H9 (cell line): ENCODE data around the gene NBEA. TPM values are rescaled to one million over a fixed set of nuclear protein-coding genes. Genes with fewer than 3 reads are reported as not detected.

ENCODE experiments used
- DNase-seq: peaks from one replicate; pipeline ENCODE4 v3.0.0-alpha.2; 2017
- H2AFZ ChIP-seq: one replicate; pipeline ENCODE4 v1.6.1; 2013; ENCODE audit warnings: mild to moderate bottlenecking, low read length, control low read depth, moderate library complexity
- H2AK5ac ChIP-seq: 2 replicates; pipeline ENCODE4 v1.6.1; 2013; ENCODE audit warnings: low read length, control low read depth, mixed read lengths; ENCODE audit not compliant: insufficient read length
- H2BK120ac ChIP-seq: one replicate; pipeline ENCODE4 v1.6.1; 2013; ENCODE audit warnings: low read depth, mild to moderate bottlenecking, low read length, control low read depth, inconsistent platforms; ENCODE audit not compliant: poor library complexity, severe bottlenecking
- H2BK12ac ChIP-seq: 2 replicates; pipeline ENCODE4 v1.6.1; 2013; ENCODE audit warnings: low read length, control low read depth, mixed read lengths, low read depth; ENCODE audit not compliant: insufficient read length
- H2BK15ac ChIP-seq: 2 replicates; pipeline ENCODE4 v1.6.1; 2013; ENCODE audit warnings: low read depth, low read length, control low read depth
- H2BK20ac ChIP-seq: one replicate; pipeline ENCODE4 v1.6.1; 2013; ENCODE audit warnings: low read depth, mild to moderate bottlenecking, low read length, control low read depth, inconsistent platforms; ENCODE audit not compliant: poor library complexity, severe bottlenecking
- H2BK5ac ChIP-seq: 2 replicates; pipeline ENCODE4 v1.6.1; 2013; ENCODE audit warnings: low read length, control low read depth, mixed read lengths; ENCODE audit not compliant: insufficient read length
- H3K14ac ChIP-seq: 2 replicates; pipeline ENCODE4 v1.6.1; 2013; ENCODE audit warnings: low read length, control low read depth; ENCODE audit not compliant: insufficient read depth
- H3K18ac ChIP-seq: 2 replicates; pipeline ENCODE4 v1.6.1; 2013; ENCODE audit warnings: low read depth, mild to moderate bottlenecking, mixed read lengths, low read length, control low read depth; ENCODE audit not compliant: insufficient read length
- H3K23ac ChIP-seq: 2 replicates; pipeline ENCODE4 v1.6.1; 2013; ENCODE audit warnings: low read length, control low read depth, mixed read lengths, low read depth; ENCODE audit not compliant: insufficient read length
- H3K23me2 ChIP-seq: 2 replicates; pipeline ENCODE4 v1.6.1; 2013; ENCODE audit warnings: low read depth, mild to moderate bottlenecking, mixed read lengths, low read length, control low read depth; ENCODE audit not compliant: insufficient read length, poor library complexity, severe bottlenecking
- H3K27ac ChIP-seq: 2 replicates; pipeline ENCODE4 v1.5.1; 2013; ENCODE audit warnings: low read length, control low read depth, mixed read lengths, low read depth; ENCODE audit not compliant: insufficient read length
- H3K27me3 ChIP-seq: 2 replicates; pipeline ENCODE4 v1.6.1; 2013; ENCODE audit warnings: low read length, control low read depth, inconsistent platforms; ENCODE audit not compliant: insufficient read depth
- H3K4ac ChIP-seq: 2 replicates; pipeline ENCODE4 v1.6.1; 2013; ENCODE audit warnings: low read depth, mild to moderate bottlenecking, control low read depth, inconsistent platforms, low read length, moderate library complexity
- H3K4me1 ChIP-seq: 2 replicates; pipeline ENCODE4 v1.6.1; 2013; ENCODE audit warnings: low read length, control low read depth, inconsistent platforms; ENCODE audit not compliant: insufficient read depth
- H3K4me2 ChIP-seq: 2 replicates; pipeline ENCODE4 v1.6.1; 2013; ENCODE audit warnings: low read length, control low read depth, mixed read lengths; ENCODE audit not compliant: insufficient read length, insufficient read depth
- H3K56ac ChIP-seq: 2 replicates; pipeline ENCODE4 v1.6.1; 2013; ENCODE audit warnings: low read depth, mild to moderate bottlenecking, mixed read lengths, low read length, control low read depth; ENCODE audit not compliant: insufficient read length
- H3K79me1 ChIP-seq: 2 replicates; pipeline ENCODE4 v1.6.1; 2013; ENCODE audit warnings: low read depth, mild to moderate bottlenecking, moderate library complexity, low read length, control low read depth, inconsistent platforms; ENCODE audit not compliant: insufficient read depth, poor library complexity, severe bottlenecking
- H3K79me2 ChIP-seq: 2 replicates; pipeline ENCODE4 v1.6.1; 2013; ENCODE audit warnings: low read length, control low read depth, inconsistent platforms; ENCODE audit not compliant: insufficient read depth
- H3K9ac ChIP-seq: 2 replicates; pipeline ENCODE4 v1.6.1; 2013; ENCODE audit warnings: low read length, control low read depth, mixed read lengths; ENCODE audit not compliant: insufficient read length; ENCODE audit errors: extremely low read depth
- H3K9me3 ChIP-seq: one replicate; pipeline ENCODE4 v1.6.1; 2013; ENCODE audit warnings: low read depth, low read length, inconsistent platforms; ENCODE audit not compliant: control insufficient read depth
- H3T11ph ChIP-seq: one replicate; pipeline ENCODE4 v1.6.1; 2013; ENCODE audit warnings: mild to moderate bottlenecking, low read length, control low read depth, inconsistent platforms
- H4K20me1 ChIP-seq: one replicate; pipeline ENCODE4 v1.6.1; 2013; ENCODE audit not compliant: control insufficient read depth, insufficient read length, insufficient read depth
- H4K5ac ChIP-seq: 2 replicates; pipeline ENCODE4 v1.6.1; 2013; ENCODE audit warnings: low read depth, mild to moderate bottlenecking, mixed read lengths, low read length, control low read depth; ENCODE audit not compliant: insufficient read length
- H4K8ac ChIP-seq: replicated peaks from 2 replicates; pipeline ENCODE4 v1.6.1; 2013; ENCODE audit warnings: low read length, control low read depth, mixed read lengths, low read depth; ENCODE audit not compliant: insufficient read length
- H4K91ac ChIP-seq: 2 replicates; pipeline ENCODE4 v1.6.1; 2013; ENCODE audit warnings: low read depth, mild to moderate bottlenecking, moderate library complexity, mixed read lengths, low read length, control low read depth; ENCODE audit not compliant: insufficient read length
- H3K27ac Mint-ChIP-seq, 3 experiments: 2 replicates in 2 of 3; 3 replicates in 1 of 3; pipeline ENCODE4 v1.8.0; 2020 to 2021; ENCODE audit warnings: mixed read lengths in 3 of 3, mild to moderate bottlenecking in 1 of 3, moderate library complexity in 1 of 3
- H3K27me3 Mint-ChIP-seq: 2 replicates; pipeline ENCODE4 v1.8.0; 2021; ENCODE audit warnings: low read depth, mild to moderate bottlenecking, moderate library complexity, mixed read lengths
- H3K36me3 Mint-ChIP-seq, 3 experiments: 2 replicates in 2 of 3; 3 replicates in 1 of 3; pipeline ENCODE4 v1.8.0; 2020 to 2021; ENCODE audit warnings: low read depth in 3 of 3, mixed read lengths in 3 of 3; ENCODE audit not compliant: insufficient read depth in 1 of 3
- H3K4me1 Mint-ChIP-seq, 2 experiments: 2 replicates each; pipeline ENCODE4 v1.8.0; 2020; ENCODE audit warnings: mixed read lengths in 2 of 2
- H3K4me3 Mint-ChIP-seq, 2 experiments: 2 replicates in 1 of 2; 3 replicates in 1 of 2; pipeline ENCODE4 v1.8.0; 2020 to 2021; ENCODE audit warnings: mild to moderate bottlenecking in 2 of 2, mixed read lengths in 2 of 2, moderate library complexity in 1 of 2
- H3K9me3 Mint-ChIP-seq, 2 experiments: 2 replicates in 1 of 2; 3 replicates in 1 of 2; pipeline ENCODE4 v1.8.0; 2020; ENCODE audit warnings: mild to moderate bottlenecking in 2 of 2, mixed read lengths in 2 of 2, moderate library complexity in 1 of 2
- CTCF ChIP-seq: fragments of 200-600 bp; sonication (generic); conservative IDR thresholded peaks from 3 replicates; pipeline ENCODE4 v1.8.0; 2021; ENCODE audit warnings: antibody characterized with exemption, mild to moderate bottlenecking
- WGBS: extraction: QIAGEN DNeasy Blood & Tissue Kit; methylation state at CpG from one replicate; pipeline ENCODE4 v1.1.7; 2013; ENCODE audit warnings: missing lambda C conversion rate, low lambda C conversion rate, mixed read lengths; ENCODE audit not compliant: insufficient read length; ENCODE audit errors: extremely low coverage; 5-methylcytosine and 5-hydroxymethylcytosine counted together
- total RNA-seq: library from RNA; stranded (reverse); gene quantifications from 2 replicates; pipeline ENCODE4 v1.2.1, GENCODE V29; 2021

The NBEA gene
- total RNA-seq, 1 experiment from 2014 or later = 17.3 TPM

GRCh38 chr13:35524171-35524570 lies 582.1 kb downstream of the NBEA start:
- TF ChIP-seq CTCF = no peak
- no peak overlapping the region for H4K8ac ChIP-seq
- no peaks in the 10 kb centered on the region for H3K79me2 ChIP-seq
- no peaks in the 10 kb centered on the region for H3K23me2 ChIP-seq
- H3K4me1 ChIP-seq = no peaks in the 10 kb centered on the region
- no peak overlapping the region for H3T11ph ChIP-seq
- no peak overlapping the region for H2AK5ac ChIP-seq
- WGBS = no CpG with 5 or more reads among the region's 3 CpGs
- no peak overlapping the region for H2BK20ac ChIP-seq
- H2BK120ac ChIP-seq = no peak overlapping the region
- H3K9ac ChIP-seq = no peak overlapping the region
- H3K9me3 Mint-ChIP-seq = peaks cover 0 to 3% of the 10 kb centered on the region in 2 experiments; a peak in 2 of 5 replicates
- H3K9me3 ChIP-seq = no peaks in the 10 kb centered on the region
- no peak overlapping the region for H4K5ac ChIP-seq
- no peak overlapping the region for H4K91ac ChIP-seq
- H3K79me1 ChIP-seq = no peaks in the 10 kb centered on the region
- no peaks in the 10 kb centered on the region for H3K27me3 ChIP-seq
- H2AFZ ChIP-seq = no peak overlapping the region
- no peak overlapping the region for H3K18ac ChIP-seq
- H3K4me3 Mint-ChIP-seq = no peak overlapping the region
- no peak overlapping the region for H2BK15ac ChIP-seq
- no peak overlapping the region for H3K27ac Mint-ChIP-seq
- H3K27me3 Mint-ChIP-seq = no peaks in the 10 kb centered on the region
- H3K4me1 Mint-ChIP-seq = no peaks in the 10 kb centered on the region
- H3K4me2 ChIP-seq = no peak overlapping the region
- H3K4ac ChIP-seq = no peak overlapping the region
- no peak overlapping the region for H3K14ac ChIP-seq
- no peak overlapping the region for H3K27ac ChIP-seq
- no peak overlapping the region for H2BK5ac ChIP-seq
- no peaks in the 10 kb centered on the region for H4K20me1 ChIP-seq
- H2BK12ac ChIP-seq = no peak overlapping the region
- no peak overlapping the region for H3K56ac ChIP-seq
- H3K23ac ChIP-seq = no peak overlapping the region
- no peak for DNase-seq
- peaks cover 0 to 6% (median 4%) of the 10 kb centered on the region in 3 experiments; a peak in 4 of 7 replicates for H3K36me3 Mint-ChIP-seq
